NCI-H510A treated with DMSO at 0.1 percent for 48 hours (cell line): ENCODE results near the gene CTDP1.

Experiments
- DNase-seq: peaks from one replicate; lab custom pipeline; 2025; lab: John Stamatoyannopoulos, UW

CTDP1 gene, protein sequence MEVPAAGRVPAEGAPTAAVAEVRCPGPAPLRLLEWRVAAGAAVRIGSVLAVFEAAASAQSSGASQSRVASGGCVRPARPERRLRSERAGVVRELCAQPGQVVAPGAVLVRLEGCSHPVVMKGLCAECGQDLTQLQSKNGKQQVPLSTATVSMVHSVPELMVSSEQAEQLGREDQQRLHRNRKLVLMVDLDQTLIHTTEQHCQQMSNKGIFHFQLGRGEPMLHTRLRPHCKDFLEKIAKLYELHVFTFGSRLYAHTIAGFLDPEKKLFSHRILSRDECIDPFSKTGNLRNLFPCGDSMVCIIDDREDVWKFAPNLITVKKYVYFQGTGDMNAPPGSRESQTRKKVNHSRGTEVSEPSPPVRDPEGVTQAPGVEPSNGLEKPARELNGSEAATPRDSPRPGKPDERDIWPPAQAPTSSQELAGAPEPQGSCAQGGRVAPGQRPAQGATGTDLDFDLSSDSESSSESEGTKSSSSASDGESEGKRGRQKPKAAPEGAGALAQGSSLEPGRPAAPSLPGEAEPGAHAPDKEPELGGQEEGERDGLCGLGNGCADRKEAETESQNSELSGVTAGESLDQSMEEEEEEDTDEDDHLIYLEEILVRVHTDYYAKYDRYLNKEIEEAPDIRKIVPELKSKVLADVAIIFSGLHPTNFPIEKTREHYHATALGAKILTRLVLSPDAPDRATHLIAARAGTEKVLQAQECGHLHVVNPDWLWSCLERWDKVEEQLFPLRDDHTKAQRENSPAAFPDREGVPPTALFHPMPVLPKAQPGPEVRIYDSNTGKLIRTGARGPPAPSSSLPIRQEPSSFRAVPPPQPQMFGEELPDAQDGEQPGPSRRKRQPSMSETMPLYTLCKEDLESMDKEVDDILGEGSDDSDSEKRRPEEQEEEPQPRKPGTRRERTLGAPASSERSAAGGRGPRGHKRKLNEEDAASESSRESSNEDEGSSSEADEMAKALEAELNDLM

DNA sequence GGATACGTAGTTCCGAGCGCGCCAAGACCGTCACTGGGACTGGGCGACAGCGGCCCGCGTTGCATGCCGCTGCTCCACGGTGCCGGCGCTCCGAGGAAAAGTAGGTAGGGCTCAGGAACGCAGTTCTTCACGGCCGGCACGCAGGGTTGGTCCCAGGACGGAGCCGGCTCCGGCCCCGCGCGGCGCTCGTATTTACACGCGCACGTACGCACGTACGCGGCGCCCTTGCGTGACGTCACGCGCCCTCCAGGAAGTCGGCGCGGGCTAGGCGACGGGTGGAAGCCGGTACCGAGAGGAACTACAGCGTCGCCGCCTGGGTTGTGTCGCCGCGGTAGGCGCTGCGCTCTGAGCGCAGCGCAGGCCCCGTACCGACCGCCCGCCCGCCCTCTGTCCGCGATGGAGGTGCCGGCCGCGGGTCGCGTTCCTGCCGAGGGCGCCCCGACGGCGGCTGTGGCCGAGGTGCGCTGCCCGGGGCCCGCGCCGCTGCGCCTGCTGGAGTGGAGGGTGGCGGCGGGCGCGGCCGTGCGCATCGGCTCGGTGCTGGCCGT lies at the start of gene CTDP1:
Gene CTDP1, plus strand, starts transcription at position 252 of the 548 bp plus-strand sequence. Its CDS starts 145 bp downstream, at position 397.
- DNase-seq: peak; percentile 80

DNA sequence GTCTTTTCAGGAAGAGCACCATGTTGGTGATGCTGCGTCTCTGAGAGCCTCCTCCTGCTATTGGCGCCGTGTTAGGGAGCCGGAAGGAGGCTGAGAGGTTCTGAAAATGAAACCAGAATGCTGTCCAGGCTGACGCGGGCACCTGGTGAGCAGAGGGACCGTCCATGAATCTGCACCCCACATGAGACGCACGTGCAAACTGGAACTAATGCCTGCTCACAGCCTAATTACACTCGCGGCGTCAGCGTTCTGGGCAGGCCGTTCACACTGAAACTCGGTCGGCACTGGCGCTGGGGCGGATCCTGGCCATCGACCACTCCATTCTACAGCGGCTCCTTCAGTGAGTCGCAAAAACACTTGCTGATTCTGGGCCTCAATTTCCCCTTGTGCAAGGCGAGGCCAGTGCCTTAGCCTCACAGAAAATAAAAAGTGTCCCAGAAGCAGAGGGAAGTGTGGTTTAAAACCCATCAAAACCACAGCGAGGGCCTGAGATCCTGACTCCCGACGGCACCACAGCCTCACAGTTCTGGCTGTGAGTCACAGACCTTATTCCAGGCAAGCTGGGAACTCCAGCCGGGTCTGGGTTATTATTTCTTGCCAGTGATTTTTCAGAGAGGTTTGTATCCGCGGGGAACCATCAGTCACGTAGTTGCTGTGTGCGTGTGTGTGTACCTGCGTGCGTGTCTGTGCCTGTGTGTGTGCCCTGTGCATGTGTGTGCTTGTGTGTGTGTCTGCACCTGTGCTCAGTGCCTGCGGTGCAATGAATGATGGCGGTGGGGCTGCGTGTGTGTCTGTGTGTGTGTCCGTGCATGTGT lies 49.1 kb upstream of the CTDP1 start:
- no peak for DNase-seq

DNA sequence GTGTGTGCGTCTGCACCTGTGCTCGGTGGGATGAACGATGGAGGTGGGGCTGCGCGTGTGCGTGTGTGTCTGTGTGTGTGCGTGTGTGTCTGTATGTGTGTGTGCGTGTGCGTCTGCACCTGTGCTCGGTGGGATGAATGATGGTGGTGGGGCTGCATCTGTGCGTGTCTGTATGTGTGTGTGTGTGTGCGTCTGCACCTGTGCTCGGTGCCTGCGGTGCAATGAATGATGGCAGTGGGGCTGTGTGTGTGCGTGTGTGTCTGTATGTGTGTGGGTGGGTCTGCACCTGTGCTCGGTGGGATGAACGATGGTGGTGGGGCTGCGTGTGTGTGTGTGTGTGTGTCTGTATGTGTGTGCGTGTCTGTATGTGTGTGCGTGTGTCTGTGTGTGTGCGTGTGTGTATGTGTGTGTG lies 48.5 kb upstream of the CTDP1 start:
- DNase-seq: no peak

DNA sequence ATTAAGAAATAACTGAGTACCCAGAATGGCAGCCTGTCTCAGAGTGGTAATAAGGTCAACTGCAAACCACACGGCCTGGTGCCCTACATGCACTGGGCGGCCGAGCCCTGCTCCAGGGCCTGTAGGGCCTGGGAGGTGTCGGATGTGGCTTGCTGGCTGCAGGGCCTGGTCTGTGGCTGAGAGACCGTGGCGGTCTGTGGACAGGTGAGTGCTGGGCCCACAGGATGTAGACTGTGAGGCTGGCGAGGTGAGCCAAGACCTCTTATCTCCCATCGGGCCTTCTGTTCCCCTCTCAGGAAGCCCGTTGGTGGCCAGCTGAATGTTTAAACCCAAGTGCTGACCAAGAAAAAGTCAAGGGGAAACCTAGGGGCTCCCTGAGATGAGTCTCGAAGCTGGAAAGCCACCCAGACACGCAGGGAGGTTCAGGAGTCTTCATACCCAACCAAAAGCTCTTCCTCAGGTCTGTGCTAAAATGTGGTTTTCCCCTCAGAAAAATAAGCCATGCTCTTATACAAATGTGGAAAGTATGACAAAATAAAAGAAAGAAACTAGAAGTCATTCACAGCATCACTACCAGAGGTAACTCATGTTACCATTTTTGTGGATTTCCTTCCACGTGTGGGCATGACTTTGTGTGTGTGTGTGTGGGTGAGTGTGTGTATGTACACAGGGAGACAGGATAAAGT lies 47.7 kb upstream of the CTDP1 start:
- no peak for DNase-seq

DNA sequence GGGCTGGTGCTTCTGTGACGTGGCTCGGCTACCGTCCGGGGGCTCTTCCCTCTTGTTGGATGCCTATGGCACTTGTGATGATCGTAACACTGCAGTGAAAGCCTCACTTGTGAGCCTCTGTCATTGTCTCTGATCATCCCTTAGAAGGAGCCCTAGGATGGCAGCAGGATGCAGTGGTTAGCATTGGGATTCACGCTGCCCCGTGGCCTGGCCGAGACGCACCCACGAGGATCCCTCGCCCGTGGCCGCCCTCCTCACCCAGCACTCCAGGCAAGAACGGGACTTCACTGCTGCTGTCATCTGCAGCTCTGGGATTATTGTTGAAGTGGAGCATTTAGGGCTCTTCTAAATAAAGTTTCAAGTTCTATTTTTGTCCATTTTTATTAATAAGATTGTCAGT lies 46.8 kb upstream of the CTDP1 start:
- no peak for DNase-seq

DNA sequence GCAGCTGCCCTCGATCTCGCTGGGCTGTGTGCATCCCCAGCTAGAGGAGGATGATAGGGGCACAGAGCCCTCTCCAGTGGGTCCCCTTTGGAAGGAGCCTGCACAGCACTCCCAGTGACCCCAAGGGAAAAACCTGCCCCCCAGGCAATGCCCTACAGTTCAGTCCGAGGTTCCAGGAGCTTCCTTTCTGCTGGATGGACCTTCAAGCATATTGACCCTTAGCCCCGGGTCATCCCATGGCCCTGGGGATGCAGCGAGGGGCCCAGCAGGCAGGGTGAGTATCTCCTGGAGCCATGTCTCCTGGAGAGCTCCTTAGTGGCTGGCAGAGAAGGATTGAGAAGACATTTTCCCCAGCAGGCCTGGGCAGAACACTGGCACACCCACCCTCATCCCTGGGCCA lies 45.4 kb upstream of the CTDP1 start:
- no peak for DNase-seq

DNA sequence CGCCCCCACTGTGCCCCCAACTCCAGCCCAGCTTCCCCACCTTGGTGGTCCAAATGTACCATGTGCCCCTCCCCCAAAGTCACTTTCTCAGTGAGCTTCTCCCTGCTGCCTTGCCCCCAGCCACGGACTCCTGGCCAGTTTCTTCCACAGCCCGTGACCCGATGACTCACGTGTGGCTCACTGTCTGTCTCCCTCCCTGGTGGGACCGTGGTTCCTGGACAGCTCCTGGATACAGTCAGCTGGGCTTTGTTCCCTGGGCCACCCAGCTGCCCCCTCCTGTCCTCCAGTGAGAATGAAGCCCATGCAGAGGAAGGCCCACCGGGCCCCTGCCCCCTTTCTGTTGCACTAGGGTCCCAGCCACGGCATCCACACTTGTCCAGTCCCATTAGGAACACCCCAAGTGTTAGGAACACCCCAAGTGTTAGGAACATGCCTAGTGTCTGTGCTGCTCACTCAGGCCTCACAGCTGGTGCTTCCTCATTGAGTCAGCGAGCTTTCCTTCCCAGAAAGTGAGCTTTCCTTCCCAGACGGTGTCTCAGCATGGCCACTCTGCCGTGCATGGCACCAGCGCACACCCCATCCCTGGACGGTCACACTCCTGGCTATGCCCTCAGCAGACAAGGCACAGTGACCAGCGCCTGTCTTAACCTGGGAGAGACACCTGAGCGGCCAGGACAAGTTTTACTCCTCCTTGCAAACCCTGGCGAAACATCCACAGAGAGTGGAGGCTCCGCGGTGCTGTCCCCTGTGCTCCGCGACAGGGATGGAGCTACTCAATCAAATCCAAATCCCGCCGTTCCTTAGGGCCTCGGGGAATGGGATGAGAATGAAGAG lies 44.8 kb upstream of the CTDP1 start:
- DNase-seq: no peak

DNA sequence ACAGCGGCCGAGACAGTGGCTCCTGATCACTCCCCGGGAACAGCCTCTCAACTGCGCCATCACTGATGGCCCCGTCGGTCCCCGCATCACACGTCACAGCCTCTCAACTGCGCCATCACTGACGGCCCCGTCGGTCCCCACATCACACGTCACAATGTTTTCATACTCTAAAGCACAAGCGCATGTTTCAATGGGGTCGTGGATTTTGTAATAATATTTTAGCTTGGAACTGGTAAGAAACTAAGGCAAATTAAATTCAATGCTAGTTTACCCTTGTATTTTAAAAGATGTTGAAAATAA lies 44.2 kb upstream of the CTDP1 start:
- no peak for DNase-seq

DNA sequence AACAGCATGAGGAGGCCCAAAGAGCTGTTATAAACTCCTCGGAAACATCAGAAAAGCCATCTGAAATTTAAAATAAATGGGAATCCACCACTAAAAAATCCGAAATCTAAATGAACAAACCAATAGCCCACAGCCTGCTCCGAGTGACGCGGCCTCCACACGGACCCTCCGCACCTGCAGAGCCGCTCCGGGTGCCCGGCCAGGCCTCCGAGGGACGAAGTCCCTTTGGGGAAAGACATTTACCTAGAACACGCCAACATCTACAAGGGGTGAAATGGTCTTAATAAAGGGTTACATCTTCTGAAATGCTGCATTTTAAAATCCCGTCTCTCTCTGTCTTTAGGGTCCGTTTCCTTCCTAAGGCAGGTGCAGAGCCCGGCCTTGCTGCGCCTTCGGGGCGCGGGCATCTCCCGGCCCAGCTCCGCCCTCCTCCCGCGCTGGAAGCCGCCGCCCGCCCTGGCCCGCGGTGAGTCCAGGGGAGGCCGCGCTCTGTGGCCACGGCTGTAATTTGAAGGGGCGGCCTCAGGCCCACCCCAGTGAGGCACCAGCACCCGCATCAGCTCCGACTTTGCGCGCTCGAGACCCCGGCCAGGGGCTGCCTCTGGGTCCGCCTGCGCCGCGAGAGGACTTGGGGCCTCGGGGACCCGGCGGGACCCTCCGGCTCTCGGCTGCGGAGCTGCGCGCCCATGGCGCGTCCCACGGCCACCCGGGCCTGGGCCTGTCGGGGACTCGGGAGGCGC lies 42.3 kb upstream of the CTDP1 start:
- DNase-seq: no peak

DNA sequence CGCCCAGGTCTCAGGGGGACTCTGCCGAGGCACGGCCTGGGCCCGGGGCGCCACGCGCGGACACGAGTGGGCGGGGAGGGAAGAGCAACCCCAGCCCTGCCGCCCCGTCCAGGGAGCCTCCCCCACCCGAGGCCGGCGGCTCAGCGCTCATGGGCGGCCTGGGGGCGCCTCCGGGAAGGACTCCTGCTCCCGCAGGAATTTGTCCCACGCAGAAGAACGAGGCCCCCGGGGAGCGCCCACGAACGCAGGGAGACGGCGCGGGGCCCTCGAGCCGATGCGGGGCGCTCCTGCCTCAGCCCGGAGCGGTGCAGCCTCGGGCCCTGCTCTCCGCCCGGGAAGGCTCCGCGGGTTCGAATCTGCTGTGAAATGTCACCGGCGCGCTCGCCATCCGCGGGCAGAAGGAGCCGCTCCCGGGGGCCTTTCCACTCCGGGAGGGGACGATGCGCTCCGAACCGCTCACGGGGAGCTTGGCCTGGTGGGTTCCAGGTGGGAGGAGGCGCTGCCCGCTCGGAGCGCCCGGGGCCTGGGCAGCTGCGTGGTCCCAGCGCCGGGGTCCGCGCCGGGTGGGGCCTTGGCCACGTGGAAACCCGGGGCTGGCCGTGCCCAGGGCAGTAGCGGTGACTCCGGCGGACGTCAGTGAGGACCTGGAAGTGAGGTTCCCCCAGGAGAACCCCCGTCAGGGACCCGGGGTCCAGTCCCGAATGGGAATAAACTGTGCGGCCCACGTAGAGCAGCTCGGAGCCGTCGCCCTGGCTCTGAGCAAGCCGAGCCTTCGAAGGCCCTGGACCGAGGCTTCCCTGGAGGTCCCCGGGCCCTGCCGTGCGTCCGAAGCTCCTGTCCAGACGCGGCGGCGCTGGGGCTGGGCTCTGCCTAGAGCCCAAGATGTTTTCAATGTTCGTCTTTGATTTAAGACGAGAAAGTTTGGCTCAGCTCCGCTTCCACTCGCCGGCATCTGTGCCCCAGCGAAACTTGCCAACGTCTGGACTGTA lies 41.4 kb upstream of the CTDP1 start:
- DNase-seq: no peak

DNA sequence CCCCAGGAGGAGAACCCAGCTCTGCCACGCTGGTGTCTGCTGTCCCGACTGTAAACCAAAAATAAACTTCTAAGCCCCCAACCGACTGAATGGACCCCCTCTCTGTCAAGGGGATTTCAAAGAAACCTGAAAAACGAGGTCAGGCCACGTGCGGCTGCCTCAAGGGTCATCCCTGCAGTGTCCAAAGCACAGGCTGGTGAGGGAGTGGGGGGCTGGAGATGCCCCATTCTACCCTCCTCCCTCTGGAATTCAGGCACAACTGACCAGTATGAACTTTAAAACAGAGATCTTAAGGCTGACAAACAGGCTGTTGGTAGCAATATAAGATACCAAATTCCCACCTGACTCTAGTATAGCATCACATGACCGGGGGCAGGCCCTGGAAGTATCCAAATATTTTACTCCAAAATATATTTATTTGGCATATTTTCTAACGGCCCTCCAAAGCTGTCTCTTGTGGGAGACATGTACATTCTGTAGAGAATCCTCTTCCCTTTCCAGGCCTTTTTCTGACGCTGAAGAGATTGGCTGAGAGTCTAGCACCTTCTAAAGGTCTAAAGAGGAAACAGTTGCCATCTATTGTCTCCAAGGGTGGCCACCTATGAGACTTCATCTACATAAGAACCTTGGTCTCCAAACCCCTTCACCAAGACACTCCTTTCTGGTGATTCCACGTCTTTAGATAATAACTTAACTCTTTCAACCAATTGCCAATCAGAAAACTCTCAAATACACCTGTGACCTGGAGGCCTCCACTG lies 40.4 kb upstream of the CTDP1 start:
- DNase-seq: no peak

DNA sequence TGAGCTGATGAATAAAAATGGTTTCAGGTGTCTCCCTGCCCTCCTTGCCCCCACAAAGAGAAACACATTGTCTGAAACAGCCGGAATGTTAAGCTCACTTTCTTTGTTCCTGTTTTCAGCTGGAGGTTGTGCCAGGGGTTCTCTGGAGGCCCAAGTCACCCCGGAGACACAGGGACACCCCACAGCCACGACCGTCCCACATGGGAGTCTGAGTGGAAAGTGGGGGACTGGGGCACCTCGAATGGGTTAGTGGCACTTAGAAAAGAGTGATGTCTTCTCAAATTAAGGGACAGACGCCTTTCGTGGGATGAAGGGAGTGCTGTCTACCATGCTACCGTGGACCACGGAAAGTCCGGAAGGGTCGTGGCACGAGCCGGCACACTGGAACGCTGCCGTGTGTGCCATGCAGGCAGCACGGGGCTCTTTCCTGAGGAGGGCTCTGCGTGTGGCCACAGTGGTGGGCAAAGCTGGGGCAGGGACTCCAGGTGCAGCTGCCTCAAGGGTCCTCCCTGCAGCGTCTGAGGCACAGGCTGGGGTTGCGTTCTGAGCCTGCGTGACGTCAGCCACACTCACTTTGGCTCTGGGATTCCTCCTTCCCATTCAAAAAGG lies 39.4 kb upstream of the CTDP1 start:
- DNase-seq: no peak

DNA sequence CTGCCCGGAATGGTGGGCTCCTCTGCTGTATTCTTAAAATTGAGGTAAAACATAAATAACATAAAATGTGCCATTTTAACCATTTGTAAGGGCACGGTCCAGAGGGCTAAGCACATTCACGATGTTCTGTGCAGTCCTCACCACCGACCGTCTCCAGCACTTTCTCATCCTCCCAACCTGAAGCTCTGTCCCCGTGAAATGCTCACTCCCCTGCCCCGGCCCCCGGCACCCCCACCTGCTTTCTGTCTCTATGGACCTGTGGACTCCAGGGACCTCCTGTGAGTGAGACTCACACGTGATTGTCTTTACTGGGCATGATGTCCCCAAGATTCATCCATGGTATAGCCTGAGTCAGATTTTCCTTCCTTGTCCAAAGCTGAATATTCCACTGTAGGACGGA lies 38.7 kb upstream of the CTDP1 start:
- no peak for DNase-seq

DNA sequence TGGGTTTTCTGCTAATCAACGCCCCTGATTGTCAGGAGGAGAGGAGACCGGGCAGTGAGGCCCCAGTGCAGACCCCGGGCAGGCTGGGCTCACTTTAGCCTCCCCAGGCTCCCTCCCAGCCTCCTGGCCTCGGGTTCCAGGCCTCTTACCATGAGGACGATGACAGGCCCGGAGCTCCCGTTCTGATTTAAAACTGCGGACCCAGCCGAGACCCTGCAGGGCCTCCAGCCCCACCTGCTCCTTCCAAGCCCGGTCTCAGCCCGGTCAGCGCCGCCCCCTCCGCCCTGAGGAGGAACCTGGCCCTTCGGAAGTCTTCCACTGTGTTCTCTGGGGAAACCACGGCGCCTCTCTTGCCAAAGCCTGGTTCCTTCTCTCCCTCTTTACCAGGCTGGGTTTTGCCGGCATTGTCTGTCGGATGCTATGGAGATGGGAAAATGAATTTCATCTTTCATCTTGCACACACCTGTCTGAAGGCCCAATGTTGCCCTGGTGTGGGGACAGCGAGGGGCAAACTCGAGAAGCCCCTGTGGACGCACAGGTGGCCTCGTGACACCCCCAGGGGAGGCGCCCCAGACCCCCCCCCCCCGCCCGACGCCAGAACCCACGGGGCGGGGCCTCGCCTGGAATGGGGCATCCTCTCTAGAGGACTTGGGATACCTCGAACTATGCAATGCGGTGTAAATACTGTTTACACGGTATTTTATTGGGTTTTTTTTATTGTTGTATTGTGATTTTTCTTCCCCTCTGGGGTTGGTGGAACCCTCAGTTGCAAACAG lies 37.7 kb upstream of the CTDP1 start:
- DNase-seq: no peak

DNA sequence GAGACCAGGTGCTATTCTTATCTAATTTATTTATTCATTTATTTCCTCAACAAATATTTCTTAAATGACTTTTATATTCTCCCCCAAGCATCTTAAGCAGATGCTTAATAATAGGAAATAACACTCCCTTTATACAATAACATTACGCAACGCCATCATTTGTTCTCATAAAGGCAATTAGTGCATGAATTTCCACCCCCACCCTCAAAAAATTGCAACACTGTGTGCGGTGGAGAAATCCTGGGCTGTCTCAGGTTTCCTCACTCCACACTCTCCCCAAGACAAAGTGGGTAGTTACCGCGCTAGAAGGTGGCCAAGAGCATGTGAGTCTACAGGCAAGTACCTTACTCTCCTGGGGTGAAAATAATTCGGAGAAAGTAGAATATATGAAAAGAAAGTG lies 37.0 kb upstream of the CTDP1 start:
- no peak for DNase-seq
